ENCODE measurements around the gene LYST.
"Not testable (repeated sequence)": the region's sequence is repeated elsewhere in the genome, so short reads cannot be mapped to it uniquely, and the experiment has no call there.

GRCh38 chr1:235848251-235848650 is 18.5 kb downstream of the LYST start:
- TF ChIP-seq CTCF (conservative IDR thresholded peaks at IDR 0.05; ENCODE audit: low read length); EZH2phosphoT487 (IDR thresholded peaks at IDR 0.05; ENCODE audit: borderline replicate concordance, low read depth, low read length): not testable (repeated sequence)

All from OCI-LY7 (cell line).